GM12878 (cell line): Measurements from ENCODE around the gene PPP2R5D. TPM values are rescaled to one million over a fixed set of nuclear protein-coding genes. Genes with fewer than 3 reads are reported as not detected.

Source experiments
- BRCA1 ChIP-seq: IDR thresholded peaks from 2 replicates; pipeline ENCODE4 v1.6.1; 2011; ENCODE audit warnings: low read depth, low read length, improper control_type of control experiment
- CREB1 ChIP-seq: IDR thresholded peaks from 2 replicates; pipeline ENCODE4 v1.6.1; 2012; ENCODE audit warnings: low read depth, mild to moderate bottlenecking, inconsistent platforms
- CUX1 ChIP-seq: IDR thresholded peaks from 2 replicates; pipeline ENCODE4 v1.6.1; 2012; ENCODE audit warnings: improper control_type of control experiment, low read depth, low read length; ENCODE audit not compliant: insufficient replicate concordance
- HDAC6 ChIP-seq: fragments of 200-600 bp; sonication (generic); IDR thresholded peaks from one replicate; pipeline ENCODE4 v1.8.0; 2017; ENCODE audit warnings: antibody characterized with exemption; ENCODE audit not compliant: unreplicated experiment
- IKZF1 ChIP-seq: fragments of 450-650 bp; conservative IDR thresholded peaks from 2 replicates; pipeline ENCODE4 v1.6.1; 2017; ENCODE audit warnings: antibody characterized with exemption, mild to moderate bottlenecking
- IRF5 ChIP-seq: fragments of 450-650 bp; IDR thresholded peaks from 2 replicates; pipeline ENCODE4 v1.6.1; 2017; ENCODE audit warnings: borderline replicate concordance
- NFYA ChIP-seq: IDR thresholded peaks from 2 replicates; pipeline ENCODE4 v1.6.1; 2011; ENCODE audit warnings: low read depth, mild to moderate bottlenecking, low read length, improper control_type of control experiment, borderline replicate concordance
- RAD21 ChIP-seq: IDR thresholded peaks from 2 replicates; pipeline ENCODE4 v1.6.1; 2011; ENCODE audit warnings: mild to moderate bottlenecking, low read depth, low read length, moderate library complexity; ENCODE audit not compliant: insufficient read depth
- TARDBP ChIP-seq: IDR thresholded peaks from 2 replicates; pipeline ENCODE4 v1.6.1; 2016; ENCODE audit warnings: borderline replicate concordance
- polyA plus RNA-seq, 11 experiments: library from polyadenylated mRNA; depleted of rRNA in 4 of 11; unstranded in 6 of 11; stranded (reverse) in 5 of 11; fragments of >200 nt; fragmentation: Nextera tagmentation in 4 of 11; fragmentation: Illumina TruSeq in 1 of 11; extraction: Ambion mirVana in 4 of 11; extraction: Trizol in 1 of 11; gene quantifications; 1 replicate in 1 of 11; 2 replicates in 10 of 11; pipeline versions ENCODE4 v1.2.1 to v1.2.3, GENCODE V29; 2011 to 2016; ENCODE audit warnings: inconsistent platforms in 2 of 11, missing spikeins in 2 of 11, low read depth in 1 of 11
- total RNA-seq, 4 experiments: library from RNA; depleted of rRNA in 3 of 4; stranded (reverse); fragments of >200 nt in 3 of 4; fragmentation: Illumina TruSeq in 1 of 4; extraction: Trizol in 1 of 4; gene quantifications; 2 replicates each; pipeline versions ENCODE4 v1.2.1 to v1.2.3, GENCODE V29; 2013 to 2021
- TF ChIP-seq, protein P1 (sequence below): fragments of 450-650 bp; conservative IDR thresholded peaks from 2 replicates; pipeline ENCODE4 v1.6.1; 2017; ENCODE audit warnings: mild to moderate bottlenecking, moderate library complexity

PPP2R5D gene
- total and polyA plus RNA-seq, 10 of the 15 experiments (the other 5 are each of a cell fraction or from before 2014, with no cell fraction given), result 1.5 to 59.0 (median 32.0) TPM

DNA sequence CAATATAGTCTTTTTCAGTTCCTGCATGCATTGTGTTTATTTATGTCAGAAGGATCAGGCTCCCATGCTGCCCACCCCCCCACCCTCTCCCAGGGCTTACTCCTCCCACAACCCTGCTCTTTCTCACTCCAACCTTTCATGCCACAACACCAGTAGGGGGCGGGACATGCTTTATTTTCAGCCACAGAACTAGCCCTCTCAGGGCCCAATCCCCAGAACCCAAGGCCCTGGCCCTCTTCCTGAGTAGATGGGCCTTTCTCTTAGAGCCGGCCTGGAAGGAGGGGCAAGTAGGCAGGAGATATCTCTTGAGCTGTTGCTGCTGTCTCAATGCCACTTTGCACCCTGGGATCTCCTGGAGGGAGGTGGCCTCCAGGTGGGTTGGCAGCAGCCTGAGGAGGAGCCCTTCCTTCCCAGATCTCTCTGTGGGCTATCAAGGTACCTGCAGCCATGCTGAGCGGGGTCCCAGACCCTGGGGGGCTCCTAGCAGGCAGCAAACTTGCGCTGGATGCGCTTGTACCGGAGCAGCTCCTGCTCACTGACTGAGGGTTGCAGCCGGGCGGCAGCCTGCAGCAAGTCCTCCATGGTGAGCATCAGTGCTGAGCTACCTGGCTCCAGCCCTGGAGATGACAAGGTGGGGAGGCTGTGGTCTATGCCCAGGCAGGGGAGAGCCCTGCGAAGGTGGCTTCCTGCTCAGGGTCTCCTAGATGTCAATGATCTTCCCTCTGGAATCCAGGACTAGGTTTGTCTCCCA lies 20.3 kb upstream of the PPP2R5D start (continued):
- no peak for TF ChIP-seq CUX1
- no peak for TF ChIP-seq NFYA
- TF ChIP-seq, protein P1, sequence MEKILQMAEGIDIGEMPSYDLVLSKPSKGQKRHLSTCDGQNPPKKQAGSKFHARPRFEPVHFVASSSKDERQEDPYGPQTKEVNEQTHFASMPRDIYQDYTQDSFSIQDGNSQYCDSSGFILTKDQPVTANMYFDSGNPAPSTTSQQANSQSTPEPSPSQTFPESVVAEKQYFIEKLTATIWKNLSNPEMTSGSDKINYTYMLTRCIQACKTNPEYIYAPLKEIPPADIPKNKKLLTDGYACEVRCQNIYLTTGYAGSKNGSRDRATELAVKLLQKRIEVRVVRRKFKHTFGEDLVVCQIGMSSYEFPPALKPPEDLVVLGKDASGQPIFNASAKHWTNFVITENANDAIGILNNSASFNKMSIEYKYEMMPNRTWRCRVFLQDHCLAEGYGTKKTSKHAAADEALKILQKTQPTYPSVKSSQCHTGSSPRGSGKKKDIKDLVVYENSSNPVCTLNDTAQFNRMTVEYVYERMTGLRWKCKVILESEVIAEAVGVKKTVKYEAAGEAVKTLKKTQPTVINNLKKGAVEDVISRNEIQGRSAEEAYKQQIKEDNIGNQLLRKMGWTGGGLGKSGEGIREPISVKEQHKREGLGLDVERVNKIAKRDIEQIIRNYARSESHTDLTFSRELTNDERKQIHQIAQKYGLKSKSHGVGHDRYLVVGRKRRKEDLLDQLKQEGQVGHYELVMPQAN, result no peak
- TF ChIP-seq TARDBP, result no peak
- TF ChIP-seq RAD21, result peak; percentile 46
- no peak for TF ChIP-seq BRCA1
- TF ChIP-seq IKZF1, result no peak
- TF ChIP-seq HDAC6, result no peak
- TF ChIP-seq IRF5, result no peak
- TF ChIP-seq CREB1, result no peak
